IPS-18a (cell line): ENCODE results near the gene PPM1G.

Source experiments
- H3K27ac ChIP-seq: one replicate; pipeline ENCODE4 v1.5.1; 2013; ENCODE audit warnings: low read length
- H3K27me3 ChIP-seq: one replicate; pipeline ENCODE4 v1.6.1; 2013; ENCODE audit warnings: mild to moderate bottlenecking, low read length; ENCODE audit not compliant: control insufficient read depth, insufficient read depth
- H3K36me3 ChIP-seq: one replicate; pipeline ENCODE4 v1.6.1; 2013; ENCODE audit warnings: low read depth, low read length; ENCODE audit not compliant: control insufficient read depth
- H3K4me1 ChIP-seq: one replicate; pipeline ENCODE4 v1.6.1; 2013; ENCODE audit warnings: low read depth, low read length; ENCODE audit not compliant: control insufficient read depth
- H3K4me3 ChIP-seq: one replicate; pipeline ENCODE4 v1.5.1; 2013; ENCODE audit warnings: low read length
- H3K9ac ChIP-seq: one replicate; pipeline ENCODE4 v1.6.1; 2013; ENCODE audit warnings: mild to moderate bottlenecking, low read length, moderate library complexity
- H3K9me3 ChIP-seq: one replicate; pipeline ENCODE4 v1.6.1; 2013; ENCODE audit warnings: low read depth, low read length; ENCODE audit not compliant: control insufficient read depth

Gene PPM1G

GRCh38 chr2:27347641-27348040 is 61.8 kb downstream of the PPM1G start:
- no peaks in the 10 kb centered on the region for H3K9me3 ChIP-seq
- H3K4me1 ChIP-seq = no peaks in the 10 kb centered on the region
- peaks cover 14% of the 10 kb centered on the region for H3K36me3 ChIP-seq
- no peak overlapping the region for H3K4me3 ChIP-seq
- H3K27ac ChIP-seq = no peak overlapping the region
- H3K27me3 ChIP-seq = no peaks in the 10 kb centered on the region
- H3K9ac ChIP-seq = no peak overlapping the region

- no peaks in the 10 kb centered on the region for H3K27me3 ChIP-seq
- no peak overlapping the region for H3K9ac ChIP-seq
- no peaks in the 10 kb centered on the region for H3K9me3 ChIP-seq
- H3K4me1 ChIP-seq = no peaks in the 10 kb centered on the region
- H3K36me3 ChIP-seq = peaks cover 71% of the 10 kb centered on the region
- no peak overlapping the region for H3K27ac ChIP-seq
- H3K4me3 ChIP-seq = no peak overlapping the region
Observed at GRCh38 chr2:27336173-27336572, 73.2 kb downstream of the PPM1G start.

- Histone ChIP-seq H3K27me3 (no peaks in the 10 kb centered on the region), H3K27ac (no peak overlapping the region), H3K4me1 (no peaks in the 10 kb centered on the region), H3K36me3 (peaks cover 75% of the 10 kb centered on the region), H3K9me3 (no peaks in the 10 kb centered on the region), H3K4me3 (no peak overlapping the region), H3K9ac (no peak overlapping the region)
Observed at GRCh38 chr2:27335311-27335710, 74.1 kb downstream of the PPM1G start.
